ENCODE results near the gene TMEM52. TPM values are rescaled to one million over a fixed set of nuclear protein-coding genes. Genes with fewer than 3 reads are reported as not detected.

TMEM52 gene
- total and polyA plus RNA-seq, 4 donors: 2.6 to 13.1 (median 3.0) TPM

DNA sequence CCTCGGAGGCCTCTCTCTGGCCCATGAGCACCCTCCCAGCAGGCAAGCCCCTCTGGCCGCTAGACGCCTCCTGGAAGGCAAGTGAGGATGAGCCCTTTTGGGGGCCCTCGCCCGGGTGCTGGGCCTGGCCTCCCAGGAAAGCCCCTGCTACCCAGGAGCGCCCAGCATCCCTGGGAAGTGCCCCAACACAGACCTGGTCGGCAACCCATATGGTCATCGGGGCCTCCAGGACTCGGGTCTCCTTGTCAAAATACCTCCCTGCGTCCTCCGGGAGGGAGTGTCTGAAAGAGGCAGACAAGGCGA lies 21.0 kb upstream of the TMEM52 start:
- no peaks in the 10 kb centered on the region for H3K27me3 ChIP-seq (ENCODE audit: control insufficient read depth in 4 of 4, insufficient read depth in 4 of 4, low read length in 3 of 4)
- no peaks in the 10 kb centered on the region for H3K9me3 ChIP-seq (ENCODE audit: control insufficient read depth in 4 of 4, low read length in 3 of 4)
- no peaks in the 10 kb centered on the region for H3K36me3 ChIP-seq (ENCODE audit: control insufficient read depth in 4 of 4, insufficient read depth in 3 of 4, low read depth in 1 of 4, low read length in 3 of 4)
- 93% methylated on average over 12 of the region's 12 CpGs for WGBS
- H3K27ac ChIP-seq (ENCODE audit: low read depth in 1 of 2, low read length in 2 of 2): no peak overlapping the region
- H3K9ac ChIP-seq (ENCODE audit: low read depth in 1 of 2, low read length in 2 of 2): no peak overlapping the region
- TF ChIP-seq HNF4A (conservative IDR thresholded peaks at IDR 0.05) (no peak), HNF4G (IDR thresholded peaks at IDR 0.05) (no peak), JUND (IDR thresholded peaks at IDR 0.05) (no peak), NR2F2 (IDR thresholded peaks at IDR 0.05) (no peak), EGR1 (IDR thresholded peaks at IDR 0.05; ENCODE audit: low read depth in 2 of 2) (no peak), RAD21 (IDR thresholded peaks at IDR 0.05) (no peak), TAF1 (conservative IDR thresholded peaks at IDR 0.05) (no peak), RXRA (IDR thresholded peaks at IDR 0.05) (no peak), GABPA (IDR thresholded peaks at IDR 0.05 in 1 of 2, conservative IDR thresholded peaks at IDR 0.05 in 1 of 2) (no peak), FOXA2 (IDR thresholded peaks at IDR 0.05) (no peak), SP1 (IDR thresholded peaks at IDR 0.05) (no peak)
- TF ChIP-seq, protein P1, sequence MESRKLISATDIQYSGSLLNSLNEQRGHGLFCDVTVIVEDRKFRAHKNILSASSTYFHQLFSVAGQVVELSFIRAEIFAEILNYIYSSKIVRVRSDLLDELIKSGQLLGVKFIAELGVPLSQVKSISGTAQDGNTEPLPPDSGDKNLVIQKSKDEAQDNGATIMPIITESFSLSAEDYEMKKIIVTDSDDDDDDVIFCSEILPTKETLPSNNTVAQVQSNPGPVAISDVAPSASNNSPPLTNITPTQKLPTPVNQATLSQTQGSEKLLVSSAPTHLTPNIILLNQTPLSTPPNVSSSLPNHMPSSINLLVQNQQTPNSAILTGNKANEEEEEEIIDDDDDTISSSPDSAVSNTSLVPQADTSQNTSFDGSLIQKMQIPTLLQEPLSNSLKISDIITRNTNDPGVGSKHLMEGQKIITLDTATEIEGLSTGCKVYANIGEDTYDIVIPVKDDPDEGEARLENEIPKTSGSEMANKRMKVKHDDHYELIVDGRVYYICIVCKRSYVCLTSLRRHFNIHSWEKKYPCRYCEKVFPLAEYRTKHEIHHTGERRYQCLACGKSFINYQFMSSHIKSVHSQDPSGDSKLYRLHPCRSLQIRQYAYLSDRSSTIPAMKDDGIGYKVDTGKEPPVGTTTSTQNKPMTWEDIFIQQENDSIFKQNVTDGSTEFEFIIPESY (IDR thresholded peaks at IDR 0.05): no peak
- TF ChIP-seq, protein P2, sequence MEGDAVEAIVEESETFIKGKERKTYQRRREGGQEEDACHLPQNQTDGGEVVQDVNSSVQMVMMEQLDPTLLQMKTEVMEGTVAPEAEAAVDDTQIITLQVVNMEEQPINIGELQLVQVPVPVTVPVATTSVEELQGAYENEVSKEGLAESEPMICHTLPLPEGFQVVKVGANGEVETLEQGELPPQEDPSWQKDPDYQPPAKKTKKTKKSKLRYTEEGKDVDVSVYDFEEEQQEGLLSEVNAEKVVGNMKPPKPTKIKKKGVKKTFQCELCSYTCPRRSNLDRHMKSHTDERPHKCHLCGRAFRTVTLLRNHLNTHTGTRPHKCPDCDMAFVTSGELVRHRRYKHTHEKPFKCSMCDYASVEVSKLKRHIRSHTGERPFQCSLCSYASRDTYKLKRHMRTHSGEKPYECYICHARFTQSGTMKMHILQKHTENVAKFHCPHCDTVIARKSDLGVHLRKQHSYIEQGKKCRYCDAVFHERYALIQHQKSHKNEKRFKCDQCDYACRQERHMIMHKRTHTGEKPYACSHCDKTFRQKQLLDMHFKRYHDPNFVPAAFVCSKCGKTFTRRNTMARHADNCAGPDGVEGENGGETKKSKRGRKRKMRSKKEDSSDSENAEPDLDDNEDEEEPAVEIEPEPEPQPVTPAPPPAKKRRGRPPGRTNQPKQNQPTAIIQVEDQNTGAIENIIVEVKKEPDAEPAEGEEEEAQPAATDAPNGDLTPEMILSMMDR (IDR thresholded peaks at IDR 0.05; ENCODE audit: low read depth, low read length, missing input control): no peak
- TF ChIP-seq, protein P3, sequence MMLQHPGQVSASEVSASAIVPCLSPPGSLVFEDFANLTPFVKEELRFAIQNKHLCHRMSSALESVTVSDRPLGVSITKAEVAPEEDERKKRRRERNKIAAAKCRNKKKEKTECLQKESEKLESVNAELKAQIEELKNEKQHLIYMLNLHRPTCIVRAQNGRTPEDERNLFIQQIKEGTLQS (IDR thresholded peaks at IDR 0.05): no peak
- TF ChIP-seq, protein P4, sequence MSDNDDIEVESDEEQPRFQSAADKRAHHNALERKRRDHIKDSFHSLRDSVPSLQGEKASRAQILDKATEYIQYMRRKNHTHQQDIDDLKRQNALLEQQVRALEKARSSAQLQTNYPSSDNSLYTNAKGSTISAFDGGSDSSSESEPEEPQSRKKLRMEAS (IDR thresholded peaks at IDR 0.05): no peak
- TF ChIP-seq, protein P5, sequence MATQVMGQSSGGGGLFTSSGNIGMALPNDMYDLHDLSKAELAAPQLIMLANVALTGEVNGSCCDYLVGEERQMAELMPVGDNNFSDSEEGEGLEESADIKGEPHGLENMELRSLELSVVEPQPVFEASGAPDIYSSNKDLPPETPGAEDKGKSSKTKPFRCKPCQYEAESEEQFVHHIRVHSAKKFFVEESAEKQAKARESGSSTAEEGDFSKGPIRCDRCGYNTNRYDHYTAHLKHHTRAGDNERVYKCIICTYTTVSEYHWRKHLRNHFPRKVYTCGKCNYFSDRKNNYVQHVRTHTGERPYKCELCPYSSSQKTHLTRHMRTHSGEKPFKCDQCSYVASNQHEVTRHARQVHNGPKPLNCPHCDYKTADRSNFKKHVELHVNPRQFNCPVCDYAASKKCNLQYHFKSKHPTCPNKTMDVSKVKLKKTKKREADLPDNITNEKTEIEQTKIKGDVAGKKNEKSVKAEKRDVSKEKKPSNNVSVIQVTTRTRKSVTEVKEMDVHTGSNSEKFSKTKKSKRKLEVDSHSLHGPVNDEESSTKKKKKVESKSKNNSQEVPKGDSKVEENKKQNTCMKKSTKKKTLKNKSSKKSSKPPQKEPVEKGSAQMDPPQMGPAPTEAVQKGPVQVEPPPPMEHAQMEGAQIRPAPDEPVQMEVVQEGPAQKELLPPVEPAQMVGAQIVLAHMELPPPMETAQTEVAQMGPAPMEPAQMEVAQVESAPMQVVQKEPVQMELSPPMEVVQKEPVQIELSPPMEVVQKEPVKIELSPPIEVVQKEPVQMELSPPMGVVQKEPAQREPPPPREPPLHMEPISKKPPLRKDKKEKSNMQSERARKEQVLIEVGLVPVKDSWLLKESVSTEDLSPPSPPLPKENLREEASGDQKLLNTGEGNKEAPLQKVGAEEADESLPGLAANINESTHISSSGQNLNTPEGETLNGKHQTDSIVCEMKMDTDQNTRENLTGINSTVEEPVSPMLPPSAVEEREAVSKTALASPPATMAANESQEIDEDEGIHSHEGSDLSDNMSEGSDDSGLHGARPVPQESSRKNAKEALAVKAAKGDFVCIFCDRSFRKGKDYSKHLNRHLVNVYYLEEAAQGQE (IDR thresholded peaks at IDR 0.05): no peak
- no peak overlapping the region for H3K4me3 ChIP-seq (ENCODE audit: low read depth in 1 of 3, low read length in 3 of 3)
- no peak for DNase-seq (ENCODE audit: low spot score)
- H3K4me1 ChIP-seq (ENCODE audit: control insufficient read depth in 4 of 4, insufficient read depth in 4 of 4, low read length in 3 of 4): peaks cover 3 to 16% (median 9%) of the 10 kb centered on the region in 4 donors
